Measurements from ENCODE around the gene KCNN1.

DNA sequence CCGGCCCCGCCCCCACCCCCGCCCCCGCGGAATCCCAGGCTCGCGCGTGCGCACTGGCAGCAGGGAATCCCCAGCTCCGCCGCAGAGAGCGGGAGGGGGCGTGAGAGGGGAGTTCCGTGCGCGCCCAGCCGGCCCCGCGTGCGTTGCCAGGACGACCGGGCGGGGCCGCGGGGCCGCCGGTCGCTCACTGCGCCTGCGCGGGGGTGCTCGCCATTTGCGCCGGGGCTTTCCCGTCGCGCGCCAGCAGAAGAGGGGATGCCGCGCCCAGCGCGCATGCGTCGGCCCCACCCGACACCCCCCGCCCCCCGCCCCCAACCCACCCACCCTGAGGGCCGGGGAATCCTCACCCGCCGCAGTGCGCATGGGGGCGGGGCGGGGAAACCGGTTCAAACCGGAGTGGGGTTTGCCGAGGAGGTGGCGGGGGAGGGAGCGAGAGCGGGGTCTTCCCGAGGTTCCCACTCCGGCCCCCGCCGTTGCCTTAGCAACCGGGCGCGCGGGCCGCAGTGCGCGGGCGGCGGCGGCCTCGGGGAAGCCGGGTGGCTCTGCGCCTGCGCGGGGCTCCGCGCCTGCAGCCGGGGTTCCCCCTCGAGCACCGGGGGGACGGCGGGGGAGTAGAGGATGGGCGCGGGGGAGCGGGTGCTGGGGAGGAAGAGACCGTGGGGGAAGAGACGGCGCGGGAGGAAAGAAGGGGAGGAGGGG, 18.9 kb upstream of the KCNN1 start:
- TF ChIP-seq, protein P1, sequence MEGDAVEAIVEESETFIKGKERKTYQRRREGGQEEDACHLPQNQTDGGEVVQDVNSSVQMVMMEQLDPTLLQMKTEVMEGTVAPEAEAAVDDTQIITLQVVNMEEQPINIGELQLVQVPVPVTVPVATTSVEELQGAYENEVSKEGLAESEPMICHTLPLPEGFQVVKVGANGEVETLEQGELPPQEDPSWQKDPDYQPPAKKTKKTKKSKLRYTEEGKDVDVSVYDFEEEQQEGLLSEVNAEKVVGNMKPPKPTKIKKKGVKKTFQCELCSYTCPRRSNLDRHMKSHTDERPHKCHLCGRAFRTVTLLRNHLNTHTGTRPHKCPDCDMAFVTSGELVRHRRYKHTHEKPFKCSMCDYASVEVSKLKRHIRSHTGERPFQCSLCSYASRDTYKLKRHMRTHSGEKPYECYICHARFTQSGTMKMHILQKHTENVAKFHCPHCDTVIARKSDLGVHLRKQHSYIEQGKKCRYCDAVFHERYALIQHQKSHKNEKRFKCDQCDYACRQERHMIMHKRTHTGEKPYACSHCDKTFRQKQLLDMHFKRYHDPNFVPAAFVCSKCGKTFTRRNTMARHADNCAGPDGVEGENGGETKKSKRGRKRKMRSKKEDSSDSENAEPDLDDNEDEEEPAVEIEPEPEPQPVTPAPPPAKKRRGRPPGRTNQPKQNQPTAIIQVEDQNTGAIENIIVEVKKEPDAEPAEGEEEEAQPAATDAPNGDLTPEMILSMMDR (IDR thresholded peaks at IDR 0.05), result no peak
- TF ChIP-seq POLR2A (IDR thresholded peaks at IDR 0.05) (no peak), POLR2AphosphoS5 (IDR thresholded peaks at IDR 0.05) (peak in 2 of 3 donors; percentile 26 to 65), EP300 (IDR thresholded peaks at IDR 0.05) (no peak)
